DMS153 treated with DMSO at 0.1 percent for 48 hours (cell line): Measurements from ENCODE around the gene OPCML.
A peak's percentile ranks its signal among the peaks of the same experiment; 100 is the strongest.

ENCODE experiments used
- DNase-seq: peaks from one replicate; lab custom pipeline; 2025; ENCODE audit not compliant: unreplicated experiment; lab: John Stamatoyannopoulos, UW

OPCML gene

DNA sequence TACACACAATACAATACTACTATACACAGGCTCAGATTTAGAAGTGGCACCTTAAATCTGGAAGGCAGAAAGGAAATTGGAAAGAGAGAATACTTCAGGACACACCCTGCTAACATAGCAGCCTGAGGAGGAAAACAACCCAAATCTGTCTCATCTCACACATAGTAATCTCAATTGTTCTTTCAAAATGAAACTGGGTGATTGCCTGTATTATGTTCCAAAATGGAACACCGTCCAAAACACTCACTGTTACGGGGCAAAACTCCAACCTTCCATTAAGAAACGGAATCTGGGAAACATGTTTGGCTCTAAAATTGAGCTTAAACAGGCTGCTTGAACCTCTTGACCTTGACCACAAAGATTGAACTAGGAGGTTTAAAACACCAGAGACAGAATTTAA lies 572.6 kb downstream of the OPCML start:
- no peak for DNase-seq

DNA sequence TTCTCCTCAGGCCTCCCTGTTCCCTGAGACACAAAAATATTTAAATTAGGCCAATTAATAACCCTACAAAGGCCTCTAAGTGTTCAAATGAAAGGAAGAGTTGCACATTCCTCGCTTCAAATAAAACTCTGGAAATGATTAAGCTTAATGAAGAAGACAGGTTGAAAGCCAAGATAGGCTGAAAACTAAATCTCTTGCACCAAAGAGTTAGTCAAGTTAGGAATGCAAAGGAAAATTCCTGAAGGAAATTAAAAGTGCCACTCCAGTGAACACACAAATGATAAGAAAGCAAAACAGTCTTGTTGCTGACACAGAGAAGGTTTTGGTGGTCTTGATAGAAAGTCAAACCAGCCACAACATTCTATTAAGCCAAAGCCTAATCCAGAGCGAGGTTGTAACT lies 574.4 kb downstream of the OPCML start:
- DNase-seq: no peak

DNA sequence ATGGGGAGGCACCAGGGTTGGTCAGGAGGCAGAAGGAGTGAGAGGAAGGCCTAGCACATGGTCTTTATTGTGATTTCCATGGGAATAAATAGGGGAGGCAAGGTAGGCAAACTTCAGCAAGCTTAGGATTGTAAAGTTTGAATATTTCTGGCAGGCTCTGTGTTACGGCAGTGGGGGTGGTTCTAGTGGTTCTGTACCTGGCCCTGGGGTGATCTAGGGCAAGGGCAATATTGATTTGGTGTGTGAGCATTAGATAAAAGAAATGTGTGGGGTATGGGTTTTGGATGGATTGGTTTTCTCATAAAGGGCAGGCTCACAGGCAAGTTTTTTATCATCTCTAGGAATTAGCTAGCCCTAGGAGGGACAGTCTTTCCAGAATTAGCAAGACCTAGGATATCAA lies 584.0 kb downstream of the OPCML start:
- no peak for DNase-seq

DNA sequence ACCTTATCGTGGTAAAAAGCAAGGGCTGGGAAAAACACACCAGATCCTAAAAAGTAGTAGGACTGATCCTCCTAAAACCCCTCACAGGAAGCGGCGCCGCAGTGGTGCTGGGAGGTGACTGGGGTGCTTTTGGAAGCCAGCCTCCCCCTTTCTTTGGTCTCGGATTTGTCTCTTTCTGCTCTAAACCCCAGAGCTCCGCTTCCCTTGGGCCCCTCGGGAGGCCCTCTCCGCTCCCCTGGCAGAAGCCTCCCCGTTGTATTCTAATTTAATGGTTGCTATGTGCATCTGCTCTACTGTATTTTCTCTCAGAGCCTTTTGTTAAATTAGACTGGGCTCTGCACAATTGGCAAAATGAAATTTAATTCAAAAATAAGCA lies 587.7 kb downstream of the OPCML start:
- DNase-seq: no peak

DNA sequence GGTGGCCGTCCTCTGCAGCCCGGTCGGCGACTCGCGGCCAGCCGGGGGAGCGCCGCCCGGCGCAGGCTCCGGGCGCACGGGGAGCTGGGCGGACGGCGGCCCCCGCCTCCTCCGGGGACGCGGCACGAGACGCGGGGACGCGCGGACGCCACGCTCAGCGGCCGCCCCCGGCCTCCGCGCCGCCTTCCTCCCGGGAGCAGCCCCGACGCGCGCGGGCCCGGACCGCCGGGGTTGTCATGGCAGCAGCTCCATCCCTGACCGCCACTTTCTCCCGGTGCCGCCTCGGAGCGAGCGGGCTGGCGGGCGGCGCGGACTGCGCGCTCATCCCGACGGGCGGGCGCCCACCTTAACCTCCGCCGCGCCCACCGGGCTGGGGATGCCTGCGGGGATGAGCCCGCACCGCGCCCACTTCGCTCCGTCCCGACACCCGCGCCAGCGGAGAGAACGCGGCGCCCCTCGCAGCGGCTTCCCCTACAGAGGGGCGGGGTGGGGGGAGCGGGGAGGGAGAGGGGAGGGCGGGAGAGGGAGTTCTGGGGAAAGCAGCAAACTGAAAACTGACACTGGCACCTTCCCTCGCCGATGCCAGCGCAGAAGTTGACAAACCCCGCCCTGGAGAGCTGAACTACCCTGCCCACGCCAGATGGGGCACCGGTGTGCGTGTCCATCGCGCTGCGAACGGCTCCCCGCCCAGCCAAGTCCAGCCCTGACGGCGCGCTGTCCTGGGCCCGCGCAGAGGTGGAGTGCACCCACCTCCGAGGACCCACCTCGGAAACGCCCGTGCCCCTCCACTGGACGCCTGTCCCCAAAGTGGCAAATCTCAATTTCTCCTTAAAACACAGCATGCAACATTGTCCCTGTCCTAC lies 588.4 kb downstream of the OPCML start:
- DNase-seq: no peak

DNA sequence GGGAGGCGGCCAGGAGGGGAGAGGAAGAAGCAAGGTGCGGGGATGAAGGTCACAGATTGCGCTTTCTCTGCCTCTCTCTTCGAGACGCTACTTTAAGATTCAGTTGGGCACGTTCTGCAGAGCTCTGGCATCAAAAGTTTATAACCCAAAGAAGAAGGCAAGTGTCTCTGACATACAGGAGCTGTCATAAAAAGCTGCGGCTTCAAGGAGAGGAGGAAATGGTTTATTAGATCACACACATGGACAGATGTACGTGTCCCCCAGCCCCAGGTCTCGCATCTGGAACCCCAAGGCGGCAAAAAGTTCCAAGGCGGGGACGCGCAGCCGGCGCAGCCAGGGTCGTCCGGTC lies 589.0 kb downstream of the OPCML start:
- DNase-seq: no peak

DNA sequence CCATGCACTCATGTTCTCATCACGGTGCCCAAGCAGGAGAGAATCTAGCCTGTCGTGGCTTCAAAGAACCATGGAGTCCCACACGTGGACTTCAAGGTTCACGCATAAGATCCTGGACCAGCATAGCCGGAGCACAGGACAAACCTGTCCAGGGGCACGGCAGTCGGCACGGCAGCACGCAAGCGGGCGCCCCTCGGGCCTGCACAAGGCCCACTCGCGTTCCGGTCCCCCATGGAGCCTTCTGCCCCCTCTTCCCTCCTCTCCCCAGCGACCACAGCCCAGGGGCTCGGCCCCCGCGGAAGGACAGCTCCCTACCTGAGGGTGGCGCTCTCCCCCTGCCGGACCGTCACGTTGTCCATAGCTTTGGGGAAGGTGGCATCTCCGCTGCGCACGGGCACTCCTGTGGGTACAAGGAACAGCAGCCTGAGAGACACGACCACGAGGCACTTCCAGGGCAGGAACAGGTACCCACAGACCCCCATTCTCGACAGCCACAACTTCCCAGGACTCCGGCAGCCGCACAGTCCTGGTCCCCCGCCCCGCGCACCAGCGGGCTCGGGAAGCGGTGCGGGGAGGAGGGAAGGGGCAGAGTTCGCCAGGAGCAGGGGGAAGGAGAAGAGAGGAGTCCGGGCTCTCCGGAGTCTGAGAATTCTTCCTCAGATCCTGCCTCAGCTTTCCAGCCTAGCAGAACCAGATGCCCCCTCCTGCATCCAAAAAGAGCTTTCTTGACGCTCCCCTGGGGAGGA lies 589.5 kb downstream of the OPCML start:
- no peak for DNase-seq

DNA sequence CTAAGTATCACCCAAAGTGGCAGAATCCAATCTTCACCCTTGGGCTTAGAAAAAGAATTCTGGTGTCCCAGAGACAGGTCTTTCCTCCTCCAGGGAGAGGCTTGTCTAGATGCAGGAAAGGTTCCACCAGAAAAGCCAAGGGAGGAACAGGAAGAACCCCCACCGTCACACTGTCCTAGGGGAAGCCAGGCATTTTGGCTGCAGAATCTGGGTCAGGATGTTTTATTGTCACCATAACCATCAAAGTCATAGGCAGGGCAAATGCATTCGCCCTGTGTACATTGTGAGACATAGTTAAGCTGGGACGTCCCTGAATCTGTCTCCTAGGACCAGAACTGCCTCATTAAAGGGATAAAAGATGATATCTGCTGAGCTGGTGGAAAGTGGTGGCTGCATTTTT lies 590.5 kb downstream of the OPCML start:
- DNase-seq: no peak

DNA sequence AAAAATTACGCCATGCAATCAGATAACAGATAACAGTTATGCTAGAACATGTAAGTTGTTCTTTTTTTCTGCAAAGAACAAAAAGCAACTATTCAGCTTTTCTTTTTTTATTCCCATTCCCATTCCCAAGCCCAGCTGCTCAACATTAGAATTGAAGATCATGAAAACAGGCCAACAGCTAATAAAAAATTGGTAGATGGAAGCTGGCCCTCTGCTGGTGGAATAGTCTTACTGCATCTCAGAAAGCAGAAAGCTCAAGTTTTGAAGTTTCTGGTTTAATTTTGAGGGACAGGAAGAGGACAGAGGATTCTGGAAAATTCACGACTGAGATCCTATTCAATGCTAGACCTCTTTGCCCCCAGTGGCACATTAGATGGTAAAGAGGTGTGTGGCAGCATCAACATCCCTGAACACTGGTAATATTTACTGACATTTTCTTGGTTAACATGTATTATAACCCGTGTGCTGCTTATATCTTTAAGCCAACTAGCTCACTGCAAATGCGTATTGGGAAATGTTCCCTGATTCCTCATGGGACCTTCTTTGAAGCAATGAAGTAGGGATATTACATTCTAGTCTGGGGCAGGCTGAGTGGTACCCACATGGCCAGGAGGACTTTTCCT lies 591.2 kb downstream of the OPCML start:
- DNase-seq: peak; percentile 50

DNA sequence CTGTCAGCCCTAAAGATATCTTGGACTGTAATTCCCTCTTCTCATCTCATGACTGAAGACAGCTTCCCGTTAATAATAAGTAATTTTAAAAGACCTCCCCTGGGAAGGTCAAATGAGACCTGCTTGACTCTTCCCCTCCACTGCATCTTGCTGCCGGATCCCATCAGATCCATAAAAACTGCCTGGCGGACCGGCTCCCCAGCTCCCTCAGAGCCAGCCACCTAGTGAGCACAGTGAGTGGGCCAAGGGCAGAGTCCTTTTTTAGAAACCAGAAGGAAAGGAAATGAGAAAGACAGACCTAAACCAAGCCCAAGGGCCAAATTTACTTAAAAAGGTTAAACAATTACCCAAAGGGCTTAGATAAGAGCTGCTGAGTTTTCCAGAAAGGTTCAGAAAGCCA lies 595.3 kb downstream of the OPCML start:
- DNase-seq: no peak

DNA sequence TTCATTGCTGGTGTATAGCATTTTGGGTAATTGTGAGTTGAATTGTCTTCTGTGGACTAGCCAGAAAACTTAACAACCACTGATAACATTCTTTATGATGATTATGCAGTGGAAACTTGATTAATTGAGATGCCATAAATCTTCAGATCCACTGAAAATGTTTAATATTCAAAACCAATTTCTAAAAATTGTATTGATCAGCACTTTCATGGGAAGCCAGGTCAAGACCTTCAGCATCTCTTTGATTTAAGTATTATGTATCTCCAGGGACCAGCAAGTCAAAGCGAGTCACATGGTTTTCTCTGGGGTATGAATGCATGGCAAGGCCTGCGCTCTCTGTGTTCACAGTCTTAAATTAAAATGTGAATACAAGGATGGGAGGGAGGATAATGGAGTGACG lies 596.9 kb downstream of the OPCML start:
- DNase-seq: no peak

DNA sequence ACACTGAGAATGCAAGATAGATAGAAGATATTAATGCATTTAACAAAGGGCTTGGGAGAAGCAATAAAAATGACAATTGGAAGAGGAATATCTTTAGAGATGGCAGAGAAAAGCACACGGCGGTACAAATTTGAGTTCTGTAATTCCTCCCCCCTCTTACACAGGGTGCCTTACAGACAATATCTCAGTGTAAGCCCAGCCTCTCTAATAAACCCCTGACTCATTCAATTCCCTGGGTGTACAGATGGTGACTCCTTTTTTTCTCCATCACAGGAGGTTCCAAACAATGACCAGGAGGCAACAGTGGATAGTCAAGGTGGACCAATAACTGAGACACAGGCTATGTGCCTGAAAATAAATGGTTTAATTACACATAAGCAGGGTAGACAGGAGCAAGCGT lies 598.6 kb downstream of the OPCML start:
- DNase-seq: no peak

DNA sequence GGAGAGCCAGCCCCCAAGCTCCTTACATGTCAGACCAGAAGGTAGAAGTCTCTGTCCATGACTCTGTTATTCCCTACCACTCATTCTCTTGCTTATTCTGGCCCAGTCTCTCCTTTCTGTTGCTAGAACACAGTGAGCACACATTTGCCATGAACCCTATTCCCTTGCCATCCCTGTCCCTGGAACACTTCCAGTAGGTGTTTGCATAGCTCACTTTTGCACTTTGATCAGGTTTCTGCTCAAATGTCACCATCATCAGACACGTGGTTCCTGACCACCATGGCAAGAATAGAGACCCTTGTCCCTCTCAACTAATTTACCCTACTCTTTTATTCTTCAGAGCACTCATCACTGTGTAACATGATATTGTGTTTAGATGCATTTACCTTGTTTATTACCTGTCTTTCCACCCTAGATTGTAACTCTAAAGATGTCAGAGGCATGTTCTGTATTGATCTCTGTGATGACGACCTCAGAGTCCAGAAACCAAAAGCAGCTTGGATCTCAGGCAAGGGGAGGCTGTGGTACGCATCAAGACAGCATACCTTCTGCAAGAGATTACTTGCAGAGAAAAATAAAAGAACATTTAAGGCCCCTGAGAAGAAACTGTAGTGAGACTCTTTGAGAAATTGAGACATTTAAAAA lies 606.4 kb downstream of the OPCML start:
- DNase-seq: no peak

DNA sequence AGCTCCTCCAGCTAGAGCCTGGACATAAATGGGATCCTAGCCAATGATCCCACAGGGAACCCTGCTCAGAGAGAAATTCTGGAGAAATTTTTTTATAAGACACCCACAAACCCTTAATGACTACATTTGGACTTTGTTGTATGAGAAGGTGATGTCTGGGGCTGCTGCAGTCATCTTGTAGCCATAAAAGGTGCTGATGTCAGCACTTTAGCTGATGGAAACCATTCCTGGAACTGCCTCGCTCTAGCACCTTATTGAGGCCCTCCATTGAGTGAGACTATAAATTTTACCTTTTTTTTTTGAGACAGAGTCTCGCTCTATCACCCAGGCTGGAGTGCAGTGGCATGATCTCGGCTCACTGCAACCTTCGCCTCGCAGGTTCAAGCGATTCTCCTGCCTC lies 610.7 kb downstream of the OPCML start:
- no peak for DNase-seq

DNA sequence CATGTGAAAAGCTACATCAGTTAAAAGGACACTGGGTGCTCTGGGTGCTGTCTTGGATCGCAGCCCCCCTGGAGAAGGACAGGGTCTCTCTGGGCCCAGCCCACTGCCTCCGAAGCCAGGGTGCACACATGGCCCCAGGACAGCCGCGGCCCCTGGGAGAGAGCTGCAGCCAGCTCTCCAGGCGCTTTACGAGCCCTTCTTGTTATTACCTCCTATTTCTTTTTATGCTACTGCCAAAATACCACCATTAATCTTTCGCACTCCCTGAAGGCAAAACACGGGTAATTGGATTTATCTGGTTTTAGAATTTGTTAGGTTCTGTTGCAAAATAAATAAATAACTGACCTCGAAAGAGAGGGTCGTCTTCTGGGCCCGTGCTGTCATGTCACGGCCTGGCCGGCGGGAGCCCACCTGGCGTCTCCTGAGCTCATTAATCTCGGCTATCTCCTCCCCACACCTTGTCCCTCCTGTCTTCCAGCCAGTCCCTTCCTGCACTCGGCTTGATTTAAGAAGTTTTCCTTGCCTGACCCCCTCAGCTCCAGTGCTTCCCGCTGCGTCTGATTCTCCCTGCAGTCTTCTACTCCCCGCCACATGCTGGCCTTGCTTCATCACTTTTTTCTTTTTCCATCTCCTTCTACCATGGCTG lies 611.7 kb downstream of the OPCML start:
- no peak for DNase-seq

DNA sequence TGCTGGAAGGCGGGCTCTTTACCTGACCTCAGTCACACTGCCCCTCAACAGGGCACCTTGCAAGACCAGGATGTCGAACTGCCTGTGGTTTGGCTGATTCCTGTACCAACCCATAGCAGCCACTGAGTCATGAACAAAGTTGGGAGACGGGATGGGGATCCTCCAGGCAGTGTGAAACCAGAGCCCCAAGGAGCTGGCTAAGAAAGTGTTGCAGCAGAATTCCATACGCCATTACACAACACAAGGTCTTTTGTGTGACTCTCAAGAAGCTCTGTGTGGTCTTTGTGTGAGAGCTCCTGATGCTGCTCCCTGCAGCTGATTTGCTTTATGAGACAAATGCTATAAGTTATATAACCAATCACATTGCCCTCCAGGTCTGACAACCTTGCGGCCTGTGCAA lies 617.7 kb downstream of the OPCML start:
- no peak for DNase-seq

DNA sequence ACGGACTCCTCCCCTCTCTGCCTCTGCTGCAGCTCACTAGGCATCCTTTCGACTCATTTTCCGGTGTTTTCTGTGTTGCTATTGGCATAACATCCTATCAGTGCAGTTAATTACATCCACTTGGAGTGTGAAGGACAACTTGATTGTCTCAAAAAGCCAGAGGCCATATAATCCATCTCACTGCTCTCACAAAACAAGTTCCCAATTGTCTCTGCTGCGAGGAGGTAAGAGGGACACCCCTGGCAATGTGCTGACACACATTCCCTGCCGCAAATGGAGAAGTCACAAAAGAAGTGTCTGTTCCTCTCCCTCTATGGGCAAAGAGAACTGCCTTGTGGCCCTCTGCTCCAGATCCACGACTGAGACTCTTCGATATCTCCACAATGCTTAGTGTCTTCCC lies 618.4 kb downstream of the OPCML start:
- no peak for DNase-seq

DNA sequence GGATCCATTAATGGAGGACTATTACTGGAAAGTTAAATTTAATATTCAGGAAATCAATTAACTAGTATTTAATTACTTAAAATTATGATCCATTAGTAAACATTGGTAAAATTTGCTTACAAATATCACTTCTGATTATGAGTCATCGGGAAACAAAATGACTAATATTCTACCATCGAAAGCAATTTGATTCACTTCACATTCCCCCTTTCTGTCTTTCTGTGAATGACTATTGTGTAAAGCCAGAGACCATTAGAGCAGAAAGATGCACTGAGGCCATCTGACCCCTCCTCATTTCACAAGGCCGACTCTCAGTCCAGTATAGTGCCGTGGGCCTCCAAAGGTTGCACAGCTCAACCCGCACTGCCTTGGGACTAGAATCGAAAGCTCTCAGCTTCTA lies 619.0 kb downstream of the OPCML start:
- no peak for DNase-seq

DNA sequence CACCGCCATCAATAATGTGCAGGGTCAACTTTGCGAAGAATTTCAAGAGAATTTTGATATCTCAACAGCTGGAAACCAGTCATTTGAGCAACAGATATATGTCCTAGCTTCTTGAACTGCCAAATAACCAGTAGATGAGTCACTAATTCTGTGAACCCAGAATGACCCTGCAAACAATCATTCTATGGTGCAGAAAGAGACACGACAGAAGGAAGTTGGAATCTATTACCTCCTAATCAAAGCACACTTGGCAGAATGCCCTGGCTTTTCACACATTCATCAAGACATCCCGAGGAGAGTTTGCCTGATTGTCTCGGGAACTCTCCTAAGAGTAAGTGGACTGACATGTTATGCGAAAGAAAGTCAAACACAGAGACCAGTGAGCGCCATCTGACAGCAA lies 621.1 kb downstream of the OPCML start:
- no peak for DNase-seq

DNA sequence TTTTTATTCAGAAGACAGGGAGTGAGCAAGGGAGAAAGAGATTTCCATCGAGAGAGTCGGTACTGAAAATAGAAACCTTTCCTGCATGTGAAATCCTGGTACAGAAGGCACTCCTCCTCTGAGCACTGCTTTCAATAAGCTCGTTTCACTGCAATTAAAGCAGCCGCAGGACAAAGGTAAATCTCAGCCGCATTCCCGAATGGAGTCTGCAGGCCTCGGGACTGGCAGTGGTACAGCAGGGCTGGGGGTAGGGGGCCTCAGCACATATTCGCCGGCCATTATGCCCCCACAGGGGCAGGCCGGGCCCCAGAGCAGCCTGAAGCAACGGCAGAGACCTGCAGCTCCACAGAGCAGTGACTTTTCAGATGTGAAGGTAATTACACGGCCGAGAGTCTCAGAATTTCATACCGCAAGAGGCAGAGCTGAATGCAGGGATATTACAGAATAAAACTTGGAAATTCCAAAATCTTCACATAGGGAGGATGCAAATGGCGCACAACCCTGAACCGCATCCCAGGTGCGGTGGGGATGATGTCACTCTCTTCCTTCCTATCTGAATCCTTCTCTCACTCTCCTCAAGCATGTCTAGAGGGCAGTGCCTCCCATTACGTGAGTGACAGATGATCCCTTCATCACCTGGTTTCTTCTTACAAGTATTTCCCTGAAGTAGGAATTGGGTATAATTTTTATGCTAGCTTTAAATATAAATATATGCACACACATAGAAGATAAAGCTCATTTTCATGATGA lies 622.1 kb downstream of the OPCML start:
- no peak for DNase-seq
